Cardiac muscle cell (in vitro differentiated cells and primary cell): ENCODE data around the gene CUEDC2. TPM values are rescaled to one million over a fixed set of nuclear protein-coding genes. Genes with fewer than 3 reads are reported as not detected.

ENCODE experiments used
- DNase-seq, 2 donors: peaks; one replicate each; pipeline versions ENCODE4 v3.0.0 to v3.0.0-alpha.2; 2010 to 2017; ENCODE audit warnings: low read depth in 1 of 2, low spot score in 1 of 2
- H3K27ac ChIP-seq: fragments of 200-600 bp; sonication (generic); 2 replicates; pipeline ENCODE4 v1.5.1; 2016
- H3K27me3 ChIP-seq: fragments of 200-600 bp; sonication (generic); 2 replicates; pipeline ENCODE4 v1.6.0; 2016; ENCODE audit warnings: control low read depth
- H3K36me3 ChIP-seq: fragments of 200-600 bp; sonication (generic); 2 replicates; pipeline ENCODE4 v1.5.1; 2016; ENCODE audit warnings: control low read depth
- H3K4me1 ChIP-seq: fragments of 200-600 bp; sonication (generic); 2 replicates; pipeline ENCODE4 v1.8.1; 2017; ENCODE audit warnings: low read depth, mild to moderate bottlenecking, mixed run types
- H3K4me3 ChIP-seq: fragments of 200-600 bp; sonication (generic); 2 replicates; pipeline ENCODE4 v1.5.1; 2016; ENCODE audit warnings: mild to moderate bottlenecking
- H3K9me3 ChIP-seq: fragments of 200-600 bp; sonication (generic); 2 replicates; pipeline ENCODE4 v1.5.1; 2017; ENCODE audit warnings: low read depth, mild to moderate bottlenecking, control low read depth
- polyA plus RNA-seq: library from polyadenylated mRNA; unstranded; fragments of >200 nt; fragmentation: Nextera tagmentation; extraction: Ambion mirVana; gene quantifications from 2 replicates; pipeline ENCODE4 v1.2.1, GENCODE V29; 2016
- total RNA-seq: library from RNA; depleted of rRNA; stranded (reverse); fragments of >200 nt; gene quantifications from 2 replicates; pipeline ENCODE4 v1.2.3, GENCODE V29; 2016
- TF ChIP-seq, protein P1 (sequence below): IDR thresholded peaks from 2 replicates; pipeline ENCODE4 v1.5.1; 2012; ENCODE audit warnings: low read depth, mild to moderate bottlenecking, low read length

CUEDC2 gene
- total and polyA plus RNA-seq, 2 experiments from 2014 or later = 134 to 190 TPM

DNA sequence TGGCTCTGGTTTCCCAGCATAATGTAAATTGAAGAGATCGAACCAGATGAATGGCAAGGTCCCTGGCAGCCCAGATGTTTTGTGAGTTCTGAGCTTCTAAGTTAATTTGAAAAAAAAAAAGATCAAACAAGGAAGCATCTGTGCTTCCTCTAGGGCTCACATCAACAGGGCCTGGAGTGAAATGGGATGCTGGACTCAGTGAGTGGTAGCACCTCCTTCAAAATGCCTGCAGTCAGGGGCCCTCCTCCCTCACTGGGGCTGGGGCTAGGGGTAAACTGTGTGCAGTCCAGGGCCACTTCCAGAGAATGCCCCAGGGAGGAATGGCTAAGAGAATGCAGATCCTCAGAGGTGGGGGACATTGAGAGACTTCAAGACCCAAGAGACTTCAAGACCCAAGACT is 6.0 kb upstream of the CUEDC2 start:
- DNase-seq = no peak
- TF ChIP-seq, protein P1, sequence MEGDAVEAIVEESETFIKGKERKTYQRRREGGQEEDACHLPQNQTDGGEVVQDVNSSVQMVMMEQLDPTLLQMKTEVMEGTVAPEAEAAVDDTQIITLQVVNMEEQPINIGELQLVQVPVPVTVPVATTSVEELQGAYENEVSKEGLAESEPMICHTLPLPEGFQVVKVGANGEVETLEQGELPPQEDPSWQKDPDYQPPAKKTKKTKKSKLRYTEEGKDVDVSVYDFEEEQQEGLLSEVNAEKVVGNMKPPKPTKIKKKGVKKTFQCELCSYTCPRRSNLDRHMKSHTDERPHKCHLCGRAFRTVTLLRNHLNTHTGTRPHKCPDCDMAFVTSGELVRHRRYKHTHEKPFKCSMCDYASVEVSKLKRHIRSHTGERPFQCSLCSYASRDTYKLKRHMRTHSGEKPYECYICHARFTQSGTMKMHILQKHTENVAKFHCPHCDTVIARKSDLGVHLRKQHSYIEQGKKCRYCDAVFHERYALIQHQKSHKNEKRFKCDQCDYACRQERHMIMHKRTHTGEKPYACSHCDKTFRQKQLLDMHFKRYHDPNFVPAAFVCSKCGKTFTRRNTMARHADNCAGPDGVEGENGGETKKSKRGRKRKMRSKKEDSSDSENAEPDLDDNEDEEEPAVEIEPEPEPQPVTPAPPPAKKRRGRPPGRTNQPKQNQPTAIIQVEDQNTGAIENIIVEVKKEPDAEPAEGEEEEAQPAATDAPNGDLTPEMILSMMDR = no peak
- H3K9me3 ChIP-seq = no peaks in the 10 kb centered on the region
- H3K4me3 ChIP-seq = no peak overlapping the region
- H3K4me1 ChIP-seq = peaks cover 10% of the 10 kb centered on the region
- no peaks in the 10 kb centered on the region for H3K36me3 ChIP-seq
- no peaks in the 10 kb centered on the region for H3K27me3 ChIP-seq
- no peak overlapping the region for H3K27ac ChIP-seq

- Histone ChIP-seq H3K4me1 (peaks cover 10% of the 10 kb centered on the region), H3K9me3 (no peaks in the 10 kb centered on the region), H3K27me3 (no peaks in the 10 kb centered on the region), H3K4me3 (no peak overlapping the region), H3K36me3 (no peaks in the 10 kb centered on the region), H3K27ac (no peak overlapping the region)
- TF ChIP-seq, protein P1 = no peak
- DNase-seq = no peak
Measured at GRCh38 chr10:102437515-102437914, 5.1 kb upstream of the CUEDC2 start.

- Histone ChIP-seq H3K4me3 (no peak overlapping the region), H3K27ac (no peak overlapping the region), H3K4me1 (peaks cover 10% of the 10 kb centered on the region), H3K36me3 (no peaks in the 10 kb centered on the region), H3K9me3 (no peaks in the 10 kb centered on the region), H3K27me3 (no peaks in the 10 kb centered on the region)
- no peak for DNase-seq
- TF ChIP-seq, protein P1 = no peak
Measured at GRCh38 chr10:102436312-102436711, 3.9 kb upstream of the CUEDC2 start.

- Histone ChIP-seq H3K4me1 (peaks cover 10% of the 10 kb centered on the region), H3K4me3 (no peak overlapping the region), H3K27me3 (no peaks in the 10 kb centered on the region), H3K27ac (no peak overlapping the region), H3K9me3 (no peaks in the 10 kb centered on the region), H3K36me3 (no peaks in the 10 kb centered on the region)
- TF ChIP-seq, protein P1 = no peak
- peak in 1 of 2 donors; percentile 63 for DNase-seq
Measured at GRCh38 chr10:102435529-102436233, 3.3 kb upstream of the CUEDC2 start.

GRCh38 chr10:102435133-102435497 is 2.7 kb upstream of the CUEDC2 start:
- H3K9me3 ChIP-seq = no peaks in the 10 kb centered on the region
- TF ChIP-seq, protein P1 = no peak
- no peak overlapping the region for H3K27ac ChIP-seq
- H3K27me3 ChIP-seq = no peaks in the 10 kb centered on the region
- no peak for DNase-seq
- peaks cover 10% of the 10 kb centered on the region for H3K4me1 ChIP-seq
- H3K4me3 ChIP-seq = no peak overlapping the region
- H3K36me3 ChIP-seq = no peaks in the 10 kb centered on the region
